NCI-H1436 treated with DMSO at 0.1 percent for 48 hours (cell line): ENCODE results near the gene PTPN1.

ENCODE experiments used
- DNase-seq: peaks from one replicate; lab custom pipeline; 2025; lab: John Stamatoyannopoulos, UW

PTPN1 gene

GRCh38 chr20:50577175-50578018 lies 67.2 kb downstream of the PTPN1 start:
- DNase-seq = no peak

GRCh38 chr20:50578061-50578777 lies 68.0 kb downstream of the PTPN1 start:
- no peak for DNase-seq

- no peak for DNase-seq
Measured at GRCh38 chr20:50578778-50579165, 68.6 kb downstream of the PTPN1 start.

DNA sequence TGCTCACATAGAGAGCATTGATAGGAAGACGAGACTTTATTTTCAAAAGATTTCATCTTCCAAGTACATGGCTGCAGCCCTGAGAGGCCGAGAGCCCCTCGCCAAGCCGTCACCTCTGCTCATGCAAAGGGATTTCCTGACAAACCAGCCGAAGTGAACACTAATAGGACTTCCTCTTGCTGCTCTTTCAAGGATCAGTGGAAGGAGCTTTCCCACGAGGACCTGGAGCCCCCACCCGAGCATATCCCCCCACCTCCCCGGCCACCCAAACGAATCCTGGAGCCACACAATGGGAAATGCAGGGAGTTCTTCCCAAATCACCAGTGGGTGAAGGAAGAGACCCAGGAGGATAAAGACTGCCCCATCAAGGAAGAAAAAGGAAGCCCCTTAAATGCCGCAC lies 69.3 kb downstream of the PTPN1 start:
- DNase-seq = no peak

DNA sequence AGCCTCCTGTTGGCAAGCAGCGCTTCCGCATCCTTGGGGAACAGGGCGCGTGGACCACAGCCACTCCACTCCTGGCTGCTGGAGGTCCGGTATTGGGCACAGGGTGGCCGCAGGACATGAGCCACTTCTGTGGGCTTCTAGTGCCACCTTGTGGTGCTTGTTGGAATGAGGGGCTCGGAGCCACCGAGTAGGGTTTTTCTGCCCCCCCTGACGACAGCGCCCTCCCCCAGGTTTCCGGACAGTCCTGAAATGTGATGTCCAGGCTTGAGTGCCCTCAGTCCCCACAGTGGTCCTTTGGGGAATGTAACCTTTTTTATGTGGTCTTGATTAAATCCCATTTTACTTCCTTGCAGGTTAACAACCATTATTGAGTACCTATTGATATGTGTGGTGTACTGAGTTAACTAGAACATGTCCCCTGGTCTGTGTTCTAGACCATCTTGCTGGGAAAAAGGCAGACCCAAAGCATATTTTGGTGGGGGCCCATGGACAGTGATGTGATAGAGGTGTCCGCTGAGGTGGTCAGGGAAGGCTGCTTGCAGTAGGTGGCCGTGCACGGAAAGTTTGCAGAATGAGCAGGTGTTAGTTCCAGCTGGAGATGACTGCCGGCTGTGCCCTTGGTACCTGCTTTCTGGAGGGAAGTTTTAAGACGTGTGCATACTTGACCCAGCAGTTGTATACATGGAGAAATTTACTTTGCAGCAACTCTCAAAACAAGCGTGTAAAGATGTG lies 70.0 kb downstream of the PTPN1 start:
- no peak for DNase-seq

- no peak for DNase-seq
Measured at GRCh38 chr20:50580842-50581544, 70.8 kb downstream of the PTPN1 start.

GRCh38 chr20:50582092-50582491 lies 71.9 kb downstream of the PTPN1 start:
- no peak for DNase-seq

DNA sequence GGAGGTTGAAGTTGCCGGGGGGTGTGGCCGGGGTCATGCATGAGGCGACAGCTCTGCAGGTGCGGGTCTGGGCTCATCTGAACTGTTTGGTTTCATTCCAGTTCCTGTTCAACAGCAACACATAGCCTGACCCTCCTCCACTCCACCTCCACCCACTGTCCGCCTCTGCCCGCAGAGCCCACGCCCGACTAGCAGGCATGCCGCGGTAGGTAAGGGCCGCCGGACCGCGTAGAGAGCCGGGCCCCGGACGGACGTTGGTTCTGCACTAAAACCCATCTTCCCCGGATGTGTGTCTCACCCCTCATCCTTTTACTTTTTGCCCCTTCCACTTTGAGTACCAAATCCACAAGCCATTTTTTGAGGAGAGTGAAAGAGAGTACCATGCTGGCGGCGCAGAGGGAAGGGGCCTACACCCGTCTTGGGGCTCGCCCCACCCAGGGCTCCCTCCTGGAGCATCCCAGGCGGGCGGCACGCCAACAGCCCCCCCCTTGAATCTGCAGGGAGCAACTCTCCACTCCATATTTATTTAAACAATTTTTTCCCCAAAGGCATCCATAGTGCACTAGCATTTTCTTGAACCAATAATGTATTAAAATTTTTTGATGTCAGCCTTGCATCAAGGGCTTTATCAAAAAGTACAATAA lies 72.5 kb downstream of the PTPN1 start:
- DNase-seq = no peak

- no peak for DNase-seq
Measured at GRCh38 chr20:50583442-50584150, 73.4 kb downstream of the PTPN1 start.

- no peak for DNase-seq
Measured at GRCh38 chr20:50584687-50585086, 74.5 kb downstream of the PTPN1 start.

DNA sequence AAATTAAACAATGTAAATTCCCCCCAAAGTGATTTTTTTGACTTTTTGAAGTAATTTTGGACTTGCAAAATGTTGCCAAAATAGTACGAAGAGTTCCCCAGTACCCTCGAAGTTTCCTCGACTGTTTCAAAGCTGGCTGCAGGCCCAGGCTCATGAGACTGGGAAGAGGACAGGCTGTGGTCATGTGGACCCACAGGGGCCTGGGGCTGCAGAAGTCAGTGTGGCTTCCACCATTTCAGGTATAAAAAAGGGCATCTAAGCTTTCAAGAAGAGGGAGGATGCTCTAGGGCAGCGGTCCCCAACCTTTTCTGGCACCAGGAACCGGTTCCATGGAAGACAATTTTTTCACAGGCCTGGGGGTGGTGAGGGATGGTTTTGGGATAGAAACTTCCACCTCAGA lies 75.0 kb downstream of the PTPN1 start:
- DNase-seq = no peak

DNA sequence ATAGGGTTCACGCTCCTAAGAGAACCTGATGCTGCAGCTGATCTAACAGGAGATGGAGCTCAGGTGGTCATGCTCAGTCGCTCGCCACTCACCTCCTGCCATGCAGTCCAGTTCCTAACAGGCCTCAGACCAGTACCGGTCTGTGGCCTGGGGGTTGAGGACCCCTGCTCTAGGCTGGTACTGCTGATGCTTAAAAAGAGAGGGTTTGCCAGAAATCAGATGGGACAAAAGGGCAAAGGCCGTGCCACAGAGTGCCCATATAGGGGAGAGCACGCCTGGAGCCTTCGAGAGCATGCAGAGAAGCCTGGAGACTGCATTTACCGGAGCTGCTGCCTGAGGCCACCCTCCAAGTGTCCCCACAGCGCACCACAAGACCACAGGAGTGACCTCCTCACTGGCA lies 75.5 kb downstream of the PTPN1 start:
- no peak for DNase-seq

- no peak for DNase-seq
Measured at GRCh38 chr20:50586531-50587232, 76.5 kb downstream of the PTPN1 start.

DNA sequence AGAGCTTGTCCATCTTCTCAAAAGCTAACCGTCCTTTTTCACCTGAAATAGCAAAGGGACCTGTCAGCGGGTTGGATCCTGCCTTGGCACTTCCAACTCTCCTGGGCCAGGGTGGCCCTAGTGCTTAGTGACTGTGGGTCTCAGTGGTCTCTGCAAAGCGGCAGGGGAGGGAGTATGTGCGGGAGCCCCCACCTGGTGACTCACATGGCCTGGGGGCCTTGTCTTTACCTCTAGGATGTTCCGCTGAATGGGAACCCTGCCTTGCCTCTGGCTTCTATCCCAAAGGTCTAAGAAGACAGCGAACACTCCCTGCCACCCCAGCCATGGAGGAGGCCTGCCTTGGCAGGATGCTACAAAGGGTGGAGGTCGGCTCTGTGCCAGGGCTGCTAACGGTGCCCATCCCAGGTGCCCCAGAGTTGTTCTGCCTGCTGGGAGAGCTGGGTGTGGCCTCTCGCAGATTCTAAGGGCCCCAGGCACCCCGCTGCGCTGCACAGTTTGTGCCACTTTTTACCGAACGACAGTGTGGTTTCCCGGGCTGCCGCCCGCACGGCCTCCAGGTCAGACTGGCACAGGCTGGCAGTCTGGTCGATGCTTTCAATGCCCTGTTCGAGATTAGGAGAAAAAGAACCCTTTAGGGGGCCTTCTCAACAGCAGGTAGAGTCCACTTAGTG lies 77.2 kb downstream of the PTPN1 start:
- no peak for DNase-seq

DNA sequence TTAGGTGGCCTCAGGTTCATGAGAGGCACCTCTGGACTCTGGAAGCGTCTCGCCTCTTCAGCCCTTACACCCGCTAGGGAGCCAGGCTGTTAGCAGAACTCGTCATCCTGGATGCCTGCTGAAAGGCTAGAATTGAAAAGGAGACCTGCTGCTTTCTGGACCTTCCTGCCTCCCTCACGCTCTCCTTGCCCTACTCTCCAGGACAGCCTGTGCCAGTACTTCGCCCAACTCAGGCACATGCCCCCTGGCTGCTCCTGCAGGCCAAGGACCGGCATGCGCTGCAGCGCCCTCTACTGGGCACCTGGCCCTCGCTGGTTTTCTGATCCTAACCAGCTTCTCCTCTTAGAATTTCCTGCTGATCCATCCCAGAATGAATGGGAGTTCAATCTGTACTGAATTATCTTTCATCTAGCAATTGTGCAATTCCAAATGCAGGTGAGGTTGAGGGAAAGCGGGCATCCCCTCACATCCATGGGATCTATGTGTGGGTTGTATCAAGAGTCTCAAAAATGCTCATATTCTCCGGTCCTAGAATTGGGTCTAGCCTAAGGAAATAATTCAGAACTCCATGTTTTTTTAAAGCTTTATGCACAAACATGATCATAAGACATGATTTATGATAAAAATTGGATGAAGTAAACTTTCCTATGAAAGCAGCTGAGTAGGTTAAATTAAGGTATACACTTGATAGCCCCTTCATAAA lies 78.0 kb downstream of the PTPN1 start:
- DNase-seq = no peak

DNA sequence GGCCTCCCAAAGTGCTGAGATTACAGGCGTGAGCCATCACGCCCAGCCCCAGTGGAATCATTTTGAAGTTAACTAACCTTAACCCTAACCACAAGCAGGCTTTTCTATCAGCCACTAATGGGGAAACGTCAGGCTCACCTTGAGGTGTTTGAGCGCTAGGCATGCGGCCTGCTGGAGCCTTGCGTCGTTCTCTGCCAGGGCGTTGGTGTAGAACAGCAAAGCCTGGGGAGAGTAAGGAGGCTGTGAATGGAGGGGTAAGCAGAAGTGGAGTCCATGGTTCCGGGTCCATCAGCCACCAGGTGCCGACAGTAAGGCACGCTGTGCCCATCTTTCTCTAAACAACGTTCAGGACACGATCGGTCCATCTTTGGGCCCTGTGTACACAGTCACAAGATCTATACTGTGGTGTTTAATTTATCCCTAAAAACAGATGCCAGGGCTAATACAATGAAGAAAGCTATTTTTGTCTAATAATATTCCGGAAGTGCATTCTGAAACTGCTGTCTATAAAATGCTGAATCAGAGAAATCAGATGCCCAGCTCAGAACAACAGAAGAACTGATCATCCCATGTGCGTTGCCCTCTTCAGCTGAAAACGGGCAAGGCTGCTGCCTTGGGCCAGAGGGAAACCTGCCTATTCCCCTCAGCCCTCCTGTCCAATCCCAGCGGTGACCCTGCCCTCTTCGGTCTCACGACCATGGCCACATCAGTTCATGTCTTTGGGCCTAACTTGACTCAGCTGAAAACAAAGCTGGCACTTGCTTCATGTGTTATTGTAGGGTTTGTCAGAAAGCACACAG lies 79.6 kb downstream of the PTPN1 start:
- DNase-seq = no peak

GRCh38 chr20:50590348-50590664 lies 80.1 kb downstream of the PTPN1 start:
- no peak for DNase-seq

DNA sequence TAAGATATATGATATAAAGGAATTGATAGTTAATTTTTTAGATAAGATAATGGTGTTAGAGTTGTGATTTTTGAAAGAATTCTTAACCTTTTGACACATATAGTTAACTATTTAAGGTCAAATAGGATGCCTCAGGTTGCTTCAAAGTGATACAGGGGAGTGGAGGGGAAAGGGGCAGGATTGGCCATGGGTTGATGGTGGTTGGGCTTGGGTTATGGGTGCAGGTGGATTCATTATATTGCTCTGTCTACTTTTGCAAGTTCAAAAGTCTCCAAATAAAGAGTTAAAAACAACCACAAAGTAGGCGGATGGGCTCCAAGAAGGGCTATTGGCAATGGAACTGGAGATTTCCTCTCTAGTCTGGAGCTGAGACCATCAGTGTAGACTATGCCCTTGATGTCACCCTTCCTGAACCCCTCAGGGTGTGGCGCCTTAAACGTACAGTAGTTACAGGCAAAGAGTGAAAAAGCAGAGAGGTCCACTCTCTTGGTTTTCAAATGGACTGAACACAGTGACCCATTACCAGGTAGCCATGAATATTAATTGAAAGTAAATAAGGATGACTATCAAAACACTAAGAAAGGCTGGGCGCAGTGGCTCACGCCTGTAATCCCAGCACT lies 81.2 kb downstream of the PTPN1 start:
- DNase-seq = no peak
